Testis (tissue), 2 donors: Measurements from ENCODE around the gene CUX1.

Experiments used
- CTCF ChIP-seq, 3 experiments: fragments of 450-650 bp in 2 of 3; fragments of 200-600 bp in 1 of 3; sonication (generic) in 1 of 3; IDR thresholded peaks; one replicate each; pipeline ENCODE4 v1.5.1; 2016 to 2019; ENCODE audit warnings: antibody characterized with exemption in 3 of 3, mild to moderate bottlenecking in 2 of 3, moderate library complexity in 1 of 3
- POLR2A ChIP-seq: fragments of 450-650 bp; IDR thresholded peaks from one replicate; pipeline ENCODE4 v1.6.1; 2017; ENCODE audit warnings: antibody characterized with exemption, mild to moderate bottlenecking, moderate library complexity

- TF ChIP-seq POLR2A, result no peak
- TF ChIP-seq CTCF (IDR thresholded peaks at IDR 0.05), result no peak
Measured at GRCh38 chr7:101956130-101956529, 138.7 kb downstream of the CUX1 start.
